A549 (cell line): Measurements from ENCODE around the gene HRCT1.
"Not testable (repeated sequence)": the region's sequence is repeated elsewhere in the genome, so short reads cannot be mapped to it uniquely, and the experiment has no call there.

Experiments used
- CHD2 ChIP-seq: fragments of 150-350 bp; IDR thresholded peaks from 2 replicates; pipeline ENCODE4 v1.6.1; 2014; ENCODE audit warnings: low read length; ENCODE audit not compliant: partially characterized antibody
- EP300 ChIP-seq, 2 experiments: fragments of >200 bp; sonication (Bioruptor Twin); formaldehyde crosslinking; IDR thresholded peaks; 2 replicates in 1 of 2; 3 replicates in 1 of 2; pipeline ENCODE4 v1.6.1; 2016 to 2017
- HEYL ChIP-seq: fragments of 250-450 bp; sonication (Bioruptor Pico); IDR thresholded peaks from 2 replicates; pipeline ENCODE4 v1.8.0; 2021; ENCODE audit warnings: mild to moderate bottlenecking, moderate library complexity
- HOXA7 ChIP-seq: fragments of 250-450 bp; sonication (Bioruptor Pico); IDR thresholded peaks from 2 replicates; pipeline ENCODE4 v1.5.0; 2020; ENCODE audit warnings: mild to moderate bottlenecking, moderate library complexity
- POLR2A ChIP-seq: IDR thresholded peaks from 2 replicates; pipeline ENCODE4 v1.6.1; 2012; ENCODE audit warnings: mild to moderate bottlenecking, low read length
- RCOR1 ChIP-seq: fragments of 150-350 bp; IDR thresholded peaks from 2 replicates; pipeline ENCODE4 v1.6.1; 2014; ENCODE audit warnings: antibody characterized with exemption, low read length, low read depth
- RNF2 ChIP-seq: fragments of 200-600 bp; sonication (generic); IDR thresholded peaks from 2 replicates; pipeline ENCODE4 v1.6.1; 2016; ENCODE audit warnings: low read depth, mild to moderate bottlenecking, antibody characterized with exemption, moderate library complexity, borderline replicate concordance
- SMC3 ChIP-seq: fragments of >200 bp; sonication (Bioruptor Twin); formaldehyde crosslinking; IDR thresholded peaks from 3 replicates; pipeline ENCODE4 v1.6.1; 2018; ENCODE audit warnings: inconsistent platforms
- TP53 ChIP-seq: fragments of 250-450 bp; sonication (Bioruptor Pico); IDR thresholded peaks from 2 replicates; pipeline ENCODE4 v1.5.0; 2021; ENCODE audit warnings: mild to moderate bottlenecking, moderate library complexity
- TF ChIP-seq, protein P1 (sequence below): fragments of >200 bp; sonication (Bioruptor Twin); formaldehyde crosslinking; IDR thresholded peaks from 3 replicates; pipeline ENCODE4 v1.5.1; 2016
- TF ChIP-seq, protein P2 (sequence below): IDR thresholded peaks from 2 replicates; pipeline ENCODE4 v1.6.1; 2012; ENCODE audit warnings: low read depth, borderline replicate concordance

DNA sequence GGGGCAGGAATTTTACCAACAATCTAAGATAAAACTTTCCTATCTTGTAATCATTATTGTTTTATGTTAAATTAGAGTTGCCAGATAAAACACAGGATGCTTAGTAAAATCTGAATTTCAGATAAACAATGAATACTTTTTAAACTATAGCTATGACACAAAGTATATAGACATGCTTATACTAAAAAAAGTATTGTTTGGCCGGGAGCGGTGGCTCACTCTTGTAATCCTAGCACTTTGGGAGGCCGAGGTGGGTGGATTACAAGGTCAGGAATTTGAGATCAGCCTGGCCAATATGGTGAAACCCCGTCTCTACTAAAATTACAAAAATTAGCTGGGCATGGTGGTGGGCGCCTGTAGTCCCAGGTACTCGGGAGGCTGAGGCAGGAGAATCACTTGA lies 28.1 kb downstream of the HRCT1 start:
- TF ChIP-seq HEYL (CRISPR knock-in tag); CHD2; EP300 (IDR thresholded peaks at IDR 0.05); TP53; HOXA7 (CRISPR knock-in tag); RCOR1; POLR2A; SMC3; RNF2: not testable (repeated sequence)
- TF ChIP-seq, protein P1, sequence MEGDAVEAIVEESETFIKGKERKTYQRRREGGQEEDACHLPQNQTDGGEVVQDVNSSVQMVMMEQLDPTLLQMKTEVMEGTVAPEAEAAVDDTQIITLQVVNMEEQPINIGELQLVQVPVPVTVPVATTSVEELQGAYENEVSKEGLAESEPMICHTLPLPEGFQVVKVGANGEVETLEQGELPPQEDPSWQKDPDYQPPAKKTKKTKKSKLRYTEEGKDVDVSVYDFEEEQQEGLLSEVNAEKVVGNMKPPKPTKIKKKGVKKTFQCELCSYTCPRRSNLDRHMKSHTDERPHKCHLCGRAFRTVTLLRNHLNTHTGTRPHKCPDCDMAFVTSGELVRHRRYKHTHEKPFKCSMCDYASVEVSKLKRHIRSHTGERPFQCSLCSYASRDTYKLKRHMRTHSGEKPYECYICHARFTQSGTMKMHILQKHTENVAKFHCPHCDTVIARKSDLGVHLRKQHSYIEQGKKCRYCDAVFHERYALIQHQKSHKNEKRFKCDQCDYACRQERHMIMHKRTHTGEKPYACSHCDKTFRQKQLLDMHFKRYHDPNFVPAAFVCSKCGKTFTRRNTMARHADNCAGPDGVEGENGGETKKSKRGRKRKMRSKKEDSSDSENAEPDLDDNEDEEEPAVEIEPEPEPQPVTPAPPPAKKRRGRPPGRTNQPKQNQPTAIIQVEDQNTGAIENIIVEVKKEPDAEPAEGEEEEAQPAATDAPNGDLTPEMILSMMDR, result not testable (repeated sequence)
- TF ChIP-seq, protein P2, sequence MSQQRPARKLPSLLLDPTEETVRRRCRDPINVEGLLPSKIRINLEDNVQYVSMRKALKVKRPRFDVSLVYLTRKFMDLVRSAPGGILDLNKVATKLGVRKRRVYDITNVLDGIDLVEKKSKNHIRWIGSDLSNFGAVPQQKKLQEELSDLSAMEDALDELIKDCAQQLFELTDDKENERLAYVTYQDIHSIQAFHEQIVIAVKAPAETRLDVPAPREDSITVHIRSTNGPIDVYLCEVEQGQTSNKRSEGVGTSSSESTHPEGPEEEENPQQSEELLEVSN, result not testable (repeated sequence)
